ENCODE results near the gene SPTBN1. TPM values are rescaled to one million over a fixed set of nuclear protein-coding genes. Genes with fewer than 3 reads are reported as not detected.
A peak's percentile ranks its signal among the peaks of the same experiment; 100 is the strongest.

Gene SPTBN1
- total RNA-seq, 1 experiment from 2014 or later: 154 TPM

- peak; percentile 43 for DNase-seq (ENCODE audit: low read depth)
Measured at GRCh38 chr2:54574107-54574859, 118.2 kb downstream of the SPTBN1 start.

- no peak for DNase-seq (ENCODE audit: low read depth)
Measured at GRCh38 chr2:54574860-54575247, 118.7 kb downstream of the SPTBN1 start.

GRCh38 chr2:54575379-54575888 is 119.3 kb downstream of the SPTBN1 start:
- peak; percentile 30 for DNase-seq (ENCODE audit: low read depth)

GRCh38 chr2:54577035-54577434 is 120.9 kb downstream of the SPTBN1 start:
- no peak for DNase-seq (ENCODE audit: low read depth)

GRCh38 chr2:54577944-54578647 is 122.0 kb downstream of the SPTBN1 start:
- no peak for DNase-seq (ENCODE audit: low read depth)

GRCh38 chr2:54578648-54579045 is 122.5 kb downstream of the SPTBN1 start:
- DNase-seq (ENCODE audit: low read depth): no peak

- DNase-seq (ENCODE audit: low read depth): no peak
Measured at GRCh38 chr2:54579061-54579681, 123.0 kb downstream of the SPTBN1 start.

GRCh38 chr2:54579682-54580620 is 123.8 kb downstream of the SPTBN1 start:
- no peak for DNase-seq (ENCODE audit: low read depth)

- DNase-seq (ENCODE audit: low read depth): no peak
Measured at GRCh38 chr2:54581326-54582039, 125.4 kb downstream of the SPTBN1 start.

GRCh38 chr2:54582987-54583386 is 126.9 kb downstream of the SPTBN1 start:
- no peak for DNase-seq (ENCODE audit: low read depth)

GRCh38 chr2:54584598-54584997 is 128.5 kb downstream of the SPTBN1 start:
- no peak for DNase-seq (ENCODE audit: low read depth)

GRCh38 chr2:54585136-54585733 is 129.1 kb downstream of the SPTBN1 start:
- DNase-seq (ENCODE audit: low read depth): no peak

- DNase-seq (ENCODE audit: low read depth): no peak
Measured at GRCh38 chr2:54586062-54586461, 129.9 kb downstream of the SPTBN1 start.

GRCh38 chr2:54586494-54586893 is 130.4 kb downstream of the SPTBN1 start:
- no peak for DNase-seq (ENCODE audit: low read depth)

- no peak for DNase-seq (ENCODE audit: low read depth)
Measured at GRCh38 chr2:54587171-54588016, 131.3 kb downstream of the SPTBN1 start.

GRCh38 chr2:54588244-54588899 is 132.2 kb downstream of the SPTBN1 start:
- DNase-seq (ENCODE audit: low read depth): no peak

GRCh38 chr2:54589038-54589339 is 132.9 kb downstream of the SPTBN1 start:
- no peak for DNase-seq (ENCODE audit: low read depth)

GRCh38 chr2:54589340-54590215 is 133.5 kb downstream of the SPTBN1 start:
- peak; percentile 43 for DNase-seq (ENCODE audit: low read depth)

All from Daoy (cell line).